Epithelial cell of esophagus (primary cell): ENCODE results near the gene FHIT.

Experiments used
- DNase-seq: peaks from one replicate; pipeline ENCODE4 v3.0.0; 2010; ENCODE audit warnings: low read depth
- H3K4me3 ChIP-seq: 2 replicates; pipeline ENCODE4 v1.5.1; 2011; ENCODE audit warnings: mild to moderate bottlenecking, low read length, control low read depth
- CTCF ChIP-seq: IDR thresholded peaks from 2 replicates; pipeline ENCODE4 v1.5.1; 2011; ENCODE audit warnings: low read depth, mild to moderate bottlenecking, low read length, control low read depth, inconsistent platforms; ENCODE audit not compliant: insufficient read depth; ENCODE audit errors: missing control alignments

FHIT gene

DNA sequence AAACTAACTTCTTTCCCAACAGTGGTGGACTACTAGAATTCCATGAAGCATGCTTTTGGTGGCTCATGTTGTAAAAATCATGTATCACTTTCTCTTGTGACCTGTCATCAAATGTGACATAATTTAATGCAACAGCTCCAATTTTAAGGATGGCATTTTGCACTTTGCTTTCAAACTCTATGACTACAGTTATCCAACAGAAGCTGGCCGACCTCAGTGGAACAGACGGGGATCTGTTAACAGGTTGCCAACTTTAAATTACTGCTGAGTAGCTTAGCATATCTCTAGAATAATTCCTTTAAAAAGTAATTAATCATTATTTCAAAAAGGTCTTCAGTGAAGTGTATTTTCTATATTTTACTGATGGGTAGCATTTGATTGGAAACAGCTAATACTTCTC, 907.4 kb downstream of the FHIT start:
- DNase-seq: no peak
- no peak for TF ChIP-seq CTCF
- no peak overlapping the region for H3K4me3 ChIP-seq

- no peak for DNase-seq
- no peak overlapping the region for H3K4me3 ChIP-seq
- no peak for TF ChIP-seq CTCF
Measured at GRCh38 chr3:60339304-60339703, 911.9 kb downstream of the FHIT start.

DNA sequence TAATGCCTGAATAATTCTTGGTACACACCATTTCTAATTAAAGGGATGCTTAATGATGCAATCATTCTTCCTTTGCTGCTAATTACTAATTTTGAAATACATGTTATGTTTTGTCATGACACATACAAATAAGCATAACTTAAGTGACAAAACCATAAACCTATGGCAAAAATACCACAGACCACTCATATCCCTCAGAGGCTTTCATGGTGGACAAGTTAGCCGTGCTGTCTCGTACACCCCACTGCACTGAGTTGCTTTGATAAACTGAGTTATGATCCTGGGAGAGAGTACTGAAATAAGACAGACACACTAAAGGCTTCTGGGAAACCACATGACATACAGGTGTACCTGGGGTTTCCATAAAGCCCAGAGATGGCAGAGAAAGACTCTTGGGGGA, 913.8 kb downstream of the FHIT start:
- no peak for DNase-seq
- no peak for TF ChIP-seq CTCF
- no peak overlapping the region for H3K4me3 ChIP-seq

DNA sequence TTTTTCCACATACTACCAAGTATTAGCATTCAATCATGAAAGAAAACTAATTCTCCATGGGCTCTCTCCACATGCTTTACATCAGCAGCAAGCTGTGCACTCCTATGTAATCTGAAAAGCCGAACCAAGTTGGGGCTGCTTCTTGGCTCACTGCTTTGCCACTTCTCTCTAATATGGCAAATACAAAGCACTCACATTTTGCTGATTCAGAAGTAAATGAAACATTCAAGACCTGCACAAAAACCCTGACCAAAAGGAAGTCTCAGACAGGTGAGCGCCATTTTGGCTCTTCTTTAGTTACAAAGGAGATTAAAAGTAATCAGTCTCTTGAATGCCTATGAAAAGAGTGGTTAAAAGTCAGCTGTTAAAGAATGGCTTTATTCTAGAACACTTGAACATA, 915.2 kb downstream of the FHIT start:
- H3K4me3 ChIP-seq: no peak overlapping the region
- no peak for TF ChIP-seq CTCF
- no peak for DNase-seq

DNA sequence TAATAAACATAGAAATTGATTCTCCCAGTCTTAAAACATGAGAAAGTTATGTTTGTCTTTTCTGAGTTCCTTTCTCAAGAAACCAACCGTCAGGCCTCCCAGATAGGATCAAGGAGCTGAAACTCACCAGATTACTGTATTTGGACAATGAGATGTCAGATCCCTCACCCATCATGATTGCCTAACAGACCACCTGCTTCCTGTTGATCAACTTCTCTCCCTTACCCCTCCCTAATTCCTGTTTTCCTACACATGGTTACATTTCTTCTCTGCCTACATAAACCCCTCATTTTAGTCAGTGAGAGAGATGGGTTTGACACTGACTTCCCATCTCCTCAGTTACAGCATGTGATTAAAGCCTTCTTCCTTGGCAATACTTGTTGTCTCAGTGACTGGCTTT, 917.5 kb downstream of the FHIT start:
- TF ChIP-seq CTCF: no peak
- H3K4me3 ChIP-seq: no peak overlapping the region
- peak; percentile 10 for DNase-seq

DNA sequence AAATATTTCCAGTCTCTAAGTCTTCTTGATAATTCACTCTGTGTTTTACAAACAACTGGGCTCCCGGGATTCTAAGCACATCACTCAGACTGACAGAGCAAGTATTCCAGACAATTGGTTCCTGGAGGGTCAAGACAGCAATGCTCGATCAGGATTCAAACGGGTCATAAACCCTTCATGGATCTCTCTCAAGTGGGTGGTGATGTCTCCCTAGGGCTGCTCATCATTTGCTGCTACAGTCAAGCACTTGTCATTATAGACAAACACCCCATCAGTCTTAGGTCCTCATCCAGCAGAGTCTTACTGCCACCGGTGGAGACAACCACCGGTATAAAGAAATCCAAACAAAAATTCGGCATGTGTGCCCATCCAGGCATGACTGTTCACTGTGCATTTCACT, 921.1 kb downstream of the FHIT start:
- no peak for DNase-seq
- no peak for TF ChIP-seq CTCF
- no peak overlapping the region for H3K4me3 ChIP-seq

DNA sequence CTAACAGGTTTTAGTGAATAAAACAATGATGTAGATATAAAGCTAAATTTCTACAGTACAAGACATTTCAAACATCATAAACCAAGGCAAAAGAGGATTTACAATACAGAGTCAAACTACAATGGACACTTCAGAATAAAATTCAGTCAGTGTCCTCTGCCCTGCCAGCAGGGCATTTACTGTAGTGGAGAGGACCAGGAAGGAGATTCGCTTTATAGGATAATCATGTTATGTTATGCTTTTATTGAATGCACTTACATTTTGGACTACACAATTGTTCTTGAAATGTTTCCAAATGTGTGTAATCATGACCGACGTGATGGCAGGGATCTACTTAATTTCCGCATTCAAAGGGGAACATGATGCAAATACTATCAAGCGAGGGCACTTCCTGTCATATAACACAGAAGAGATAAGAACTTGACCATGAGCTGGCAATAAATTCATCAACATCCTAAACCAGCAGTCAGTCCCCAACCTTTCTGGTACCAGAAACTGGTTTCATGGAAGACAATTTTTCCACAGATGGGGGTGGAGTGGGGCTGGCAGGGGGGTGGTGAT, 925.6 kb downstream of the FHIT start:
- no peak for TF ChIP-seq CTCF
- H3K4me3 ChIP-seq: no peak overlapping the region
- no peak for DNase-seq
